Measurements from ENCODE around the gene SECISBP2.

The SECISBP2 gene

GRCh38 chr9:89346696-89347095 is 28.4 kb downstream of the SECISBP2 start:
- H3K27ac ChIP-seq (ENCODE audit: insufficient read depth, low read length, poor library complexity, severe bottlenecking), result no peak overlapping the region
- no peaks in the 10 kb centered on the region for H3K9me3 ChIP-seq (ENCODE audit: control insufficient read depth, low read length)
- H3K36me3 ChIP-seq (ENCODE audit: control insufficient read depth, insufficient read depth, low read length), result peaks cover 86% of the 10 kb centered on the region
- no peak overlapping the region for H3K4me3 ChIP-seq (ENCODE audit: insufficient read depth, low read depth, low read length, poor library complexity, severe bottlenecking)
- no peaks in the 10 kb centered on the region for H3K27me3 ChIP-seq (replicated peaks; ENCODE audit: control insufficient read depth, insufficient read depth, low read length, poor library complexity, severe bottlenecking)
- no peaks in the 10 kb centered on the region for H3K4me1 ChIP-seq (ENCODE audit: control insufficient read depth, insufficient read depth, low read length, poor library complexity, severe bottlenecking)
- DNase-seq, result no peak

- no peak overlapping the region for H3K27ac ChIP-seq (ENCODE audit: insufficient read depth, low read length, poor library complexity, severe bottlenecking)
- H3K4me3 ChIP-seq (ENCODE audit: insufficient read depth, low read depth, low read length, poor library complexity, severe bottlenecking), result no peak overlapping the region
- H3K27me3 ChIP-seq (replicated peaks; ENCODE audit: control insufficient read depth, insufficient read depth, low read length, poor library complexity, severe bottlenecking), result no peaks in the 10 kb centered on the region
- H3K4me1 ChIP-seq (ENCODE audit: control insufficient read depth, insufficient read depth, low read length, poor library complexity, severe bottlenecking), result no peaks in the 10 kb centered on the region
- no peaks in the 10 kb centered on the region for H3K9me3 ChIP-seq (ENCODE audit: control insufficient read depth, low read length)
- no peak for DNase-seq
- peaks cover 85% of the 10 kb centered on the region for H3K36me3 ChIP-seq (ENCODE audit: control insufficient read depth, insufficient read depth, low read length)
Measured at GRCh38 chr9:89347651-89348050, 29.4 kb downstream of the SECISBP2 start.

DNA sequence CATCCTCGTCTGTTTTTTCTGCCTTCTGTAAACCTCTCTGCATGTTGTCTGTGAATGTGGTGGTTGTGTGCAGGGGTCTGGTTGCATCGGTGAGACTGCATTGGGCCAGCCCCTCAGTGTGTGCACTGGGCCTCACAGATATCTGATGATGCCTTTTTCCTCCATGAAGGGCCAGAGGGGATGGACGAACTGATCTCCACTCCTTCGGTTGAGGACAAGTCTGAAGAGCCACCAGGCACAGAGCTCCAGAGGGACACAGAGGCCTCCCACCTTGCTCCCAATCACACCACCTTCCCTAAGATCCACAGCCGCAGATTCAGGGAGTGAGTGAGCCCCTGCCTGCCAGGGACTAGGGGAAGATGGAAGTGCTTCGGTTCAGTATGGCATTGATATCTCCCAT is 31.3 kb downstream of the SECISBP2 start:
- Histone ChIP-seq H3K36me3 (ENCODE audit: control insufficient read depth, insufficient read depth, low read length) (peaks cover 93% of the 10 kb centered on the region), H3K27me3 (replicated peaks; ENCODE audit: control insufficient read depth, insufficient read depth, low read length, poor library complexity, severe bottlenecking) (no peaks in the 10 kb centered on the region), H3K9me3 (ENCODE audit: control insufficient read depth, low read length) (no peaks in the 10 kb centered on the region), H3K4me3 (ENCODE audit: insufficient read depth, low read depth, low read length, poor library complexity, severe bottlenecking) (no peak overlapping the region), H3K27ac (ENCODE audit: insufficient read depth, low read length, poor library complexity, severe bottlenecking) (no peak overlapping the region), H3K4me1 (ENCODE audit: control insufficient read depth, insufficient read depth, low read length, poor library complexity, severe bottlenecking) (no peaks in the 10 kb centered on the region)
- DNase-seq, result no peak

- Histone ChIP-seq H3K4me3 (ENCODE audit: insufficient read depth, low read depth, low read length, poor library complexity, severe bottlenecking) (no peak overlapping the region), H3K9me3 (ENCODE audit: control insufficient read depth, low read length) (no peaks in the 10 kb centered on the region), H3K4me1 (ENCODE audit: control insufficient read depth, insufficient read depth, low read length, poor library complexity, severe bottlenecking) (no peaks in the 10 kb centered on the region), H3K36me3 (ENCODE audit: control insufficient read depth, insufficient read depth, low read length) (peaks cover 95% of the 10 kb centered on the region), H3K27me3 (replicated peaks; ENCODE audit: control insufficient read depth, insufficient read depth, low read length, poor library complexity, severe bottlenecking) (no peaks in the 10 kb centered on the region), H3K27ac (ENCODE audit: insufficient read depth, low read length, poor library complexity, severe bottlenecking) (no peak overlapping the region)
- DNase-seq, result no peak
Measured at GRCh38 chr9:89350988-89351557, 32.8 kb downstream of the SECISBP2 start.

DNA sequence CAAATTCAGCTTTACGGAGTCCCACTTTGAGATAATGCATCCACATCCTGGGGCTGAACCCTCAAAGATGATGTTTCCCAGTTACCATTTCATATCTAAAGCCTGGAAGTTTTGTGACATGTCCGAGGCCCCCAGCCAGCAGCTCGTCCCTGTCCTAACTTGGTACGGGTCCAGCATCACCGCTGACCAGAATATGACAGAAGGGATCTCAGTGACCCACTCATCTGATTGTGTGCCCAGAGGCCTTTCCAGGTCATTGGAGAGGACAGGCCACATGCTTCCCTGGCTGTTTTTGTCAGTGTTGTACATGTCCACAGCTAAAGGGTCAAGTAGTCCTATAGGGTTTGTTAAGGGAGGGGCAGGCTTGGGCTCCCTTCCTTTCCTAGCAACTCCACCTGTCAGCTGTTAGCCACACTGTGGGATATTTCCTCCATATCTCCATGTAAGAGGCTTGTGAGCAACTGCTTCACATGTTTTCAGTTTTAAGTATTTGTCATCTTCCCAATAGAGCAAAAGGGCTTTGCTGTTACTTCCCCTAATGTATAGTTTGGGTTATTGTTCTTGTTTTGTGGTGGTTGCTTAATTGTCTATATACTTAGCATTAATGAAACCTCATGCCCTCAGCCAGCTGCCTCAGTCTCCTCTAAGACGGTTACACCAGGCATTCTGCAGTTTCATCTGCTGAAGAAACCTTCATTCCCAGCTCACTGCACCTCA is 33.4 kb downstream of the SECISBP2 start:
- Histone ChIP-seq H3K36me3 (ENCODE audit: control insufficient read depth, insufficient read depth, low read length) (peaks cover 96% of the 10 kb centered on the region), H3K27ac (ENCODE audit: insufficient read depth, low read length, poor library complexity, severe bottlenecking) (no peak overlapping the region), H3K27me3 (replicated peaks; ENCODE audit: control insufficient read depth, insufficient read depth, low read length, poor library complexity, severe bottlenecking) (no peaks in the 10 kb centered on the region), H3K9me3 (ENCODE audit: control insufficient read depth, low read length) (no peaks in the 10 kb centered on the region), H3K4me1 (ENCODE audit: control insufficient read depth, insufficient read depth, low read length, poor library complexity, severe bottlenecking) (no peaks in the 10 kb centered on the region), H3K4me3 (ENCODE audit: insufficient read depth, low read depth, low read length, poor library complexity, severe bottlenecking) (no peak overlapping the region)
- no peak for DNase-seq

- peak overlapping the region; percentile 6 for H3K27ac ChIP-seq (ENCODE audit: insufficient read depth, low read length, poor library complexity, severe bottlenecking)
- peaks cover 96% of the 10 kb centered on the region for H3K36me3 ChIP-seq (ENCODE audit: control insufficient read depth, insufficient read depth, low read length)
Measured at GRCh38 chr9:89352451-89352850, 34.2 kb downstream of the SECISBP2 start.

DNA sequence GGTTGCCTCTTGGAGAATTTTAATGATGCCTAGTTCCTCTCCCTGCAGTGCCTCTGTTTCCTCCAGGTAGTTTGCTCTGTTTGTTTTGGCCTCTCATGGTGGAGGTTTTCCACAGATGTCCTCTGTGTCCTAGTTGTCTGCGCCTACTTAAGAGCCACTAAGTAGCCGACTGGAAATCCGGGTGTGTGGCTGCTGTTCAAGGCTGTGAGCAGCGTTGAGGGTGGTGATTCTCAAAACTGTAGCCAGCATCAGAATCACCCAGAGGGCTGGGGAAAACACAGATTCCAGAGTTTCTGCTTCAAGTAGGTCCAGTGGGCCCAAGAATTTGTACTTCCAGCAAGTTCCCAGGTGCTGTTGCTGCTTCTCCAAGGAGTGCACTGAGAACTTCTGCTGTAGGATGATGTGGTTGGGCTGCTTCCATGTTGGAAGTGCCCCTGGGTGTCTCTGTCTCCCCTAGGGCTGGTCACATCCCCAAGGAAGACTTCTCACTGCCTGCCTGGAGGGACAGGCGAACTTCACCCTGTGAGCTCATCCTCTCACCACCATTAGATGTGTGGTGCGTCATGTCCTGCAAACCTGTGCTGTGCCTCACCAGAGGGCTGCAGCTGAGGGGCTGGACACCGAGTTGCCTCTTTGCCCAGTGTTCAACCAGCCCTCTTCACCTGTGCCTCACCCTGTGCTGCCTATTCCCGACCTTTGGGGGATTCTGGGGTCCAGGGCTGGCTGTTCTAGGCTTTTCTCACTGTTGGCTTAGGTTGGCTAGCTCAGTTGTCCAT is 34.8 kb downstream of the SECISBP2 start:
- no peak overlapping the region for H3K4me3 ChIP-seq (ENCODE audit: insufficient read depth, low read depth, low read length, poor library complexity, severe bottlenecking)
- no peak overlapping the region for H3K27ac ChIP-seq (ENCODE audit: insufficient read depth, low read length, poor library complexity, severe bottlenecking)
- H3K27me3 ChIP-seq (replicated peaks; ENCODE audit: control insufficient read depth, insufficient read depth, low read length, poor library complexity, severe bottlenecking), result no peaks in the 10 kb centered on the region
- H3K36me3 ChIP-seq (ENCODE audit: control insufficient read depth, insufficient read depth, low read length), result peaks cover 96% of the 10 kb centered on the region
- H3K9me3 ChIP-seq (ENCODE audit: control insufficient read depth, low read length), result no peaks in the 10 kb centered on the region
- H3K4me1 ChIP-seq (ENCODE audit: control insufficient read depth, insufficient read depth, low read length, poor library complexity, severe bottlenecking), result no peaks in the 10 kb centered on the region
- no peak for DNase-seq

More at GRCh38 chr9:89352451-89352850, 34.2 kb downstream of the SECISBP2 start:
- H3K27me3 ChIP-seq (replicated peaks; ENCODE audit: control insufficient read depth, insufficient read depth, low read length, poor library complexity, severe bottlenecking), result no peaks in the 10 kb centered on the region
- no peaks in the 10 kb centered on the region for H3K4me1 ChIP-seq (ENCODE audit: control insufficient read depth, insufficient read depth, low read length, poor library complexity, severe bottlenecking)
- no peaks in the 10 kb centered on the region for H3K9me3 ChIP-seq (ENCODE audit: control insufficient read depth, low read length)
- no peak overlapping the region for H3K4me3 ChIP-seq (ENCODE audit: insufficient read depth, low read depth, low read length, poor library complexity, severe bottlenecking)
- DNase-seq, result no peak

- Histone ChIP-seq H3K27me3 (replicated peaks; ENCODE audit: control insufficient read depth, insufficient read depth, low read length, poor library complexity, severe bottlenecking) (no peaks in the 10 kb centered on the region), H3K36me3 (ENCODE audit: control insufficient read depth, insufficient read depth, low read length) (peaks cover 96% of the 10 kb centered on the region), H3K9me3 (ENCODE audit: control insufficient read depth, low read length) (no peaks in the 10 kb centered on the region), H3K4me1 (ENCODE audit: control insufficient read depth, insufficient read depth, low read length, poor library complexity, severe bottlenecking) (no peaks in the 10 kb centered on the region), H3K27ac (ENCODE audit: insufficient read depth, low read length, poor library complexity, severe bottlenecking) (no peak overlapping the region), H3K4me3 (ENCODE audit: insufficient read depth, low read depth, low read length, poor library complexity, severe bottlenecking) (no peak overlapping the region)
- DNase-seq, result no peak
Measured at GRCh38 chr9:89353989-89354388, 35.7 kb downstream of the SECISBP2 start.

- Histone ChIP-seq H3K4me1 (ENCODE audit: control insufficient read depth, insufficient read depth, low read length, poor library complexity, severe bottlenecking) (no peaks in the 10 kb centered on the region), H3K27ac (ENCODE audit: insufficient read depth, low read length, poor library complexity, severe bottlenecking) (no peak overlapping the region), H3K9me3 (ENCODE audit: control insufficient read depth, low read length) (no peaks in the 10 kb centered on the region), H3K4me3 (ENCODE audit: insufficient read depth, low read depth, low read length, poor library complexity, severe bottlenecking) (no peak overlapping the region), H3K27me3 (replicated peaks; ENCODE audit: control insufficient read depth, insufficient read depth, low read length, poor library complexity, severe bottlenecking) (no peaks in the 10 kb centered on the region), H3K36me3 (ENCODE audit: control insufficient read depth, insufficient read depth, low read length) (peaks cover 93% of the 10 kb centered on the region)
- DNase-seq, result no peak
Measured at GRCh38 chr9:89354471-89354870, 36.2 kb downstream of the SECISBP2 start.

- Histone ChIP-seq H3K36me3 (ENCODE audit: control insufficient read depth, insufficient read depth, low read length) (peaks cover 93% of the 10 kb centered on the region), H3K4me1 (ENCODE audit: control insufficient read depth, insufficient read depth, low read length, poor library complexity, severe bottlenecking) (no peaks in the 10 kb centered on the region), H3K9me3 (ENCODE audit: control insufficient read depth, low read length) (no peaks in the 10 kb centered on the region), H3K27ac (ENCODE audit: insufficient read depth, low read length, poor library complexity, severe bottlenecking) (no peak overlapping the region), H3K4me3 (ENCODE audit: insufficient read depth, low read depth, low read length, poor library complexity, severe bottlenecking) (no peak overlapping the region), H3K27me3 (replicated peaks; ENCODE audit: control insufficient read depth, insufficient read depth, low read length, poor library complexity, severe bottlenecking) (no peaks in the 10 kb centered on the region)
- DNase-seq, result no peak
Measured at GRCh38 chr9:89356782-89357181, 38.5 kb downstream of the SECISBP2 start.

Data from effector memory CD4-positive, alpha-beta T cell (primary cell).